K562 (cell line): ENCODE results near the gene SDHAF3. TPM values are rescaled to one million over a fixed set of nuclear protein-coding genes. Genes with fewer than 3 reads are reported as not detected.

Source experiments
- BCL6 ChIP-seq: fragments of 250-450 bp; sonication (Bioruptor Pico); IDR thresholded peaks from 2 replicates; pipeline ENCODE4 v1.4.0; 2020
- BRD4 ChIP-seq: fragments of 200-600 bp; sonication (generic); IDR thresholded peaks from 2 replicates; pipeline ENCODE4 v1.6.1; 2017; ENCODE audit warnings: inconsistent platforms
- BRD9 ChIP-seq: fragments of 450-650 bp; IDR thresholded peaks from 2 replicates; pipeline ENCODE4 v1.6.1; 2018; ENCODE audit warnings: low read depth; ENCODE audit not compliant: partially characterized antibody
- ELF1 ChIP-seq: fragments of 200-800 bp; sonication (Bioruptor generic); IDR thresholded peaks from 2 replicates; pipeline ENCODE4 v1.6.1; 2016; ENCODE audit warnings: missing genetic modification characterization, missing compliant biosample characterization
- FUS ChIP-seq: fragments of 200-400 bp; formaldehyde crosslinking; optimal IDR thresholded peaks from 2 replicates; pipeline ENCODE3; 2017; ENCODE audit warnings: low read depth, low read length
- MTA1 ChIP-seq: fragments of 450-650 bp; IDR thresholded peaks from 2 replicates; pipeline ENCODE4 v1.6.1; 2017; ENCODE audit warnings: borderline replicate concordance
- SIN3A ChIP-seq, 2 experiments: fragments of 150-350 bp in 1 of 2; IDR thresholded peaks; 2 replicates each; pipeline ENCODE4 v1.6.1; 2011 to 2016; ENCODE audit warnings: borderline replicate concordance in 2 of 2, low read depth in 2 of 2, low read length in 2 of 2, mild to moderate bottlenecking in 2 of 2, moderate library complexity in 2 of 2; ENCODE audit not compliant: control insufficient read depth in 1 of 2
- ZBTB33 ChIP-seq: sonication (generic); formaldehyde crosslinking; IDR thresholded peaks from 2 replicates; pipeline ENCODE4 v1.8.1; 2023; ENCODE audit warnings: mild to moderate bottlenecking, missing genetic modification reagents
- ZKSCAN1 ChIP-seq: fragments of 150-350 bp; IDR thresholded peaks from 2 replicates; pipeline ENCODE4 v1.6.1; 2016; ENCODE audit warnings: low read depth, low read length
- ZNF134 ChIP-seq: fragments of 250-450 bp; sonication (Bioruptor Pico); conservative IDR thresholded peaks from 2 replicates; pipeline ENCODE4 v1.4.0; 2020
- ZNF407 ChIP-seq: fragments of 450-650 bp; IDR thresholded peaks from 2 replicates; pipeline ENCODE4 v1.6.1; 2016; ENCODE audit warnings: low read depth
- ZNF695 ChIP-seq: fragments of 450-650 bp; formaldehyde crosslinking; IDR thresholded peaks from 2 replicates; pipeline ENCODE4 v1.4.0; 2020; ENCODE audit warnings: mild to moderate bottlenecking, moderate library complexity
- polyA plus RNA-seq, 8 experiments: library from polyadenylated mRNA; depleted of rRNA in 4 of 8; stranded (reverse) in 5 of 8; unstranded in 3 of 8; fragments of >200 nt; fragmentation: Nextera tagmentation in 2 of 8; fragmentation: Illumina TruSeq in 1 of 8; extraction: Ambion mirVana in 2 of 8; extraction: Trizol in 1 of 8; gene quantifications; 2 replicates each; pipeline versions ENCODE4 v1.2.1 to v1.2.3, GENCODE V29; 2011 to 2014; ENCODE audit warnings: inconsistent platforms in 1 of 8, missing spikeins in 1 of 8
- total RNA-seq, 7 experiments: library from RNA; depleted of rRNA in 6 of 7; stranded (reverse); fragments of >200 nt in 6 of 7; fragmentation: Illumina TruSeq in 2 of 7; extraction: Trizol in 2 of 7; gene quantifications; 2 replicates each; pipeline versions ENCODE4 v1.2.1 to v1.2.3, GENCODE V29; 2011 to 2021; ENCODE audit warnings: low replicate concordance in 1 of 7
- TF ChIP-seq, protein P1 (sequence below): fragments of 450-650 bp; IDR thresholded peaks from one replicate; pipeline ENCODE4 v1.6.1; 2018; ENCODE audit warnings: mild to moderate bottlenecking, moderate library complexity; ENCODE audit not compliant: partially characterized antibody
- TF ChIP-seq, protein P2 (sequence below): fragments of 250-450 bp; sonication (Bioruptor Pico); IDR thresholded peaks from 2 replicates; pipeline ENCODE4 v1.8.0; 2021; ENCODE audit warnings: mild to moderate bottlenecking, moderate library complexity

Gene SDHAF3
- total and polyA plus RNA-seq, 9 of the 15 experiments (the other 6 are each of a cell fraction or from before 2014, with no cell fraction given) = 51.5 to 403 (median 145) TPM

DNA sequence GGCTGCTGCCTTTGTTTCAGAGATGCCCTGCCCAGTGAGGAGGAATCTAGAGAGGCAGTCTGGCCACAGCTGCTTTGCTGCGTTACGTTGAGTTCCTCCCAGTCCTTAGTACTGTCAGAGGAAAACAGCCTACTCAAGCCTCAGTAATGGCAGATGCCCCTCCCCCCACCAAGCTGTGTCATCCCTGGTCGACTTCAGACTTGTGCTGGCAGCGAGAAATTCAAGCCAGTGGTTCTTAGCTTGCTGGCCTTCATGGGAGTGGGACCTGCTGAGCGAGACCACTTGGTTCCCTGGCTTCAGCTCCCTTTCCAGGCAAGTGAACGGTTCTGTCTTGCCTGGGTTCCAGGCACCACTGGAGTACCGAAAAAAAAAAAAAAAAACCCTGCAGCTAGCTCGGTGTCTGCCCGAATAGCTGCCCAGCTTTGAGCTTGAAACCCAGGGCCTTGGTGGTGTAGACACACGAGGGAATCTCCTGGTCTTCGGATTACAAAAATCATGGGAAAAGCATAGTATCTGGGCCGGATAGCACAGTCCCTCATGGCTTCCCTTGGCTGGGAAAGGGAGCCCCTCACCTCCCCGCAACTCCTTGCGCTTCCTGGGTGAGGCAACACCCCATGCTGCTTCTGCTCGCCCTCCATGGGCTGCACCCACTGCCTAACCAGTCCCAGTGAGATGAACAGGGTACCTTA lies 9.1 kb downstream of the SDHAF3 start (continued):
- TF ChIP-seq ZNF407 (no peak), ZNF134 (CRISPR knock-in tag) (0 out of 2 replicates have a peak, but pooled peaks have one; percentile 46), SIN3A (IDR thresholded peaks at IDR 0.05; ENCODE audit: borderline replicate concordance in 2 of 2, control insufficient read depth in 1 of 2, low read depth in 2 of 2, low read length in 2 of 2) (peak in 1 of 2 experiments; percentile 51; a peak in 1 of 4 replicates), ZBTB33 (0 out of 2 replicates have a peak, but pooled peaks have one; percentile 17), BRD4 (peak; percentile 76; the same call in 1 of the 2 replicates), ZKSCAN1 (no peak; the same call in 1 of the 2 replicates), ZNF695 (CRISPR knock-in tag) (no peak), BCL6 (CRISPR knock-in tag) (no peak), FUS (no peak), ELF1 (tag) (0 out of 2 replicates have a peak, but pooled peaks have one; percentile 44), BRD9 (peak; percentile 71), MTA1 (peak; percentile 74)
- TF ChIP-seq, protein P1, sequence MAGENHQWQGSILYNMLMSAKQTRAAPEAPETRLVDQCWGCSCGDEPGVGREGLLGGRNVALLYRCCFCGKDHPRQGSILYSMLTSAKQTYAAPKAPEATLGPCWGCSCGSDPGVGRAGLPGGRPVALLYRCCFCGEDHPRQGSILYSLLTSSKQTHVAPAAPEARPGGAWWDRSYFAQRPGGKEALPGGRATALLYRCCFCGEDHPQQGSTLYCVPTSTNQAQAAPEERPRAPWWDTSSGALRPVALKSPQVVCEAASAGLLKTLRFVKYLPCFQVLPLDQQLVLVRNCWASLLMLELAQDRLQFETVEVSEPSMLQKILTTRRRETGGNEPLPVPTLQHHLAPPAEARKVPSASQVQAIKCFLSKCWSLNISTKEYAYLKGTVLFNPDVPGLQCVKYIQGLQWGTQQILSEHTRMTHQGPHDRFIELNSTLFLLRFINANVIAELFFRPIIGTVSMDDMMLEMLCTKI = no peak
- TF ChIP-seq, protein P2, sequence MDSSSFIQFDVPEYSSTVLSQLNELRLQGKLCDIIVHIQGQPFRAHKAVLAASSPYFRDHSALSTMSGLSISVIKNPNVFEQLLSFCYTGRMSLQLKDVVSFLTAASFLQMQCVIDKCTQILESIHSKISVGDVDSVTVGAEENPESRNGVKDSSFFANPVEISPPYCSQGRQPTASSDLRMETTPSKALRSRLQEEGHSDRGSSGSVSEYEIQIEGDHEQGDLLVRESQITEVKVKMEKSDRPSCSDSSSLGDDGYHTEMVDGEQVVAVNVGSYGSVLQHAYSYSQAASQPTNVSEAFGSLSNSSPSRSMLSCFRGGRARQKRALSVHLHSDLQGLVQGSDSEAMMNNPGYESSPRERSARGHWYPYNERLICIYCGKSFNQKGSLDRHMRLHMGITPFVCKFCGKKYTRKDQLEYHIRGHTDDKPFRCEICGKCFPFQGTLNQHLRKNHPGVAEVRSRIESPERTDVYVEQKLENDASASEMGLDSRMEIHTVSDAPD = no peak
